Gastroesophageal sphincter (tissue), 4 donors: Measurements from ENCODE around the gene KLHL22. TPM values are rescaled to one million over a fixed set of nuclear protein-coding genes. Genes with fewer than 3 reads are reported as not detected.
A peak's percentile ranks its signal among the peaks of the same experiment; 100 is the strongest.

Experiments
- ATAC-seq: fragments of 150-250 bp; one replicate; pipeline ENCODE4 v1.9.1; 2016; ENCODE audit warnings: mild to moderate bottlenecking, moderate library complexity
- H3K27ac ChIP-seq, 4 donors: fragments of 200-600 bp; sonication (generic) in 3 of 4; 1 replicate in 3 of 4; 2 replicates in 1 of 4; pipeline ENCODE4 v1.5.1; 2016 to 2019
- H3K27me3 ChIP-seq: fragments of 200-600 bp; sonication (generic); one replicate; pipeline ENCODE4 v1.5.1; 2019
- H3K36me3 ChIP-seq, 2 donors: fragments of 200-600 bp; sonication (generic); one replicate each; pipeline ENCODE4 v1.5.1; 2019; ENCODE audit warnings: control low read depth in 1 of 2
- H3K4me1 ChIP-seq, 3 donors: fragments of 200-600 bp; sonication (generic); 1 replicate in 2 of 3; 2 replicates in 1 of 3; pipeline ENCODE4 v1.5.1; 2016 to 2019; ENCODE audit warnings: control low read depth in 2 of 3
- H3K4me3 ChIP-seq, 2 donors: fragments of 200-600 bp; sonication (generic); one replicate each; pipeline ENCODE4 v1.5.1; 2019; ENCODE audit warnings: mild to moderate bottlenecking in 1 of 2, moderate library complexity in 1 of 2
- H3K9me3 ChIP-seq, 3 donors: fragments of 200-600 bp; sonication (generic); one replicate each; pipeline ENCODE4 v1.5.1; 2017 to 2019; ENCODE audit warnings: control low read depth in 2 of 3
- CTCF ChIP-seq, 4 experiments: fragments of 200-600 bp in 2 of 4; fragments of 450-650 bp in 2 of 4; sonication (generic) in 1 of 4; IDR thresholded peaks; one replicate each; pipeline ENCODE4 v1.5.1; 2017 to 2019; ENCODE audit warnings: antibody characterized with exemption in 4 of 4, mild to moderate bottlenecking in 2 of 4, moderate library complexity in 2 of 4
- EP300 ChIP-seq: sonication (generic); formaldehyde crosslinking; IDR thresholded peaks from one replicate; pipeline ENCODE4 v1.6.1; 2017; ENCODE audit warnings: antibody characterized with exemption, mild to moderate bottlenecking
- POLR2A ChIP-seq, 2 donors: fragments of 450-650 bp; IDR thresholded peaks; one replicate each; pipeline ENCODE4 v1.6.1; 2017; ENCODE audit warnings: antibody characterized with exemption in 2 of 2, mild to moderate bottlenecking in 2 of 2, moderate library complexity in 1 of 2
- POLR2AphosphoS5 ChIP-seq: sonication (generic); formaldehyde crosslinking; IDR thresholded peaks from one replicate; pipeline ENCODE4 v1.6.1; 2017; ENCODE audit warnings: antibody characterized with exemption
- WGBS, 2 donors: methylation state at CpG; one replicate each; pipeline ENCODE4 v1.1.5; 2018; ENCODE audit warnings: low coverage in 1 of 2; 5-methylcytosine and 5-hydroxymethylcytosine counted together
- total RNA-seq, 4 donors: library from RNA; depleted of rRNA; stranded (reverse); fragments of >200 nt; gene quantifications; one replicate each; pipeline ENCODE4 v1.1.0, GENCODE V29; 2016

Gene KLHL22
- total RNA-seq, 4 donors from 2014 or later: 25.0 to 44.5 (median 33.9) TPM

- H3K9me3 ChIP-seq: no peaks in the 10 kb centered on the region
- WGBS, 2 donors: no CpG with 5 or more reads among the region's 3 CpGs
- ATAC-seq: no peak
- no peak overlapping the region for H3K4me3 ChIP-seq
- peaks cover 0 to 62% of the 10 kb centered on the region in 2 donors for H3K36me3 ChIP-seq
- TF ChIP-seq POLR2A (IDR thresholded peaks at IDR 0.05) (no peak), POLR2AphosphoS5 (no peak), CTCF (IDR thresholded peaks at IDR 0.05) (no peak)
- H3K4me1 ChIP-seq: peaks cover 0 to 48% (median 12%) of the 10 kb centered on the region in 3 donors
- H3K27me3 ChIP-seq: no peaks in the 10 kb centered on the region
- H3K27ac ChIP-seq: no peak overlapping the region
Observed at GRCh38 chr22:20537325-20537756, 41.7 kb upstream of the KLHL22 start.

- no peak for ATAC-seq
- Histone ChIP-seq H3K4me1 (peaks cover 0 to 54% (median 18%) of the 10 kb centered on the region in 3 donors), H3K27ac (no peak overlapping the region), H3K4me3 (no peak overlapping the region), H3K27me3 (no peaks in the 10 kb centered on the region), H3K36me3 (peaks cover 0 to 57% of the 10 kb centered on the region in 2 donors), H3K9me3 (no peaks in the 10 kb centered on the region)
- TF ChIP-seq CTCF (IDR thresholded peaks at IDR 0.05) (no peak), EP300 (no peak), POLR2A (IDR thresholded peaks at IDR 0.05) (no peak), POLR2AphosphoS5 (no peak)
- 79% methylated on average over 5 of the region's 12 CpGs; no CpG with 5 or more reads in 1 of the 2 donors for WGBS, 2 donors
Observed at GRCh38 chr22:20536590-20537324, 41.2 kb upstream of the KLHL22 start.

GRCh38 chr22:20533879-20534265 lies 38.3 kb upstream of the KLHL22 start:
- H3K4me3 ChIP-seq: no peak overlapping the region
- H3K9me3 ChIP-seq: no peaks in the 10 kb centered on the region
- no peak for TF ChIP-seq EP300
- no peak for TF ChIP-seq CTCF (IDR thresholded peaks at IDR 0.05)
- no peak for TF ChIP-seq POLR2AphosphoS5
- TF ChIP-seq POLR2A (IDR thresholded peaks at IDR 0.05): no peak
- 40 to 52% methylated on average over 1 to 2 of the region's 3 CpGs for WGBS, 2 donors
- peaks cover 4 to 80% (median 39%) of the 10 kb centered on the region in 3 donors for H3K4me1 ChIP-seq
- ATAC-seq: no peak
- H3K27ac ChIP-seq: peak overlapping the region in 3 of 4 donors; percentile 43 to 74 (median 70)
- H3K27me3 ChIP-seq: no peaks in the 10 kb centered on the region
- H3K36me3 ChIP-seq: peaks cover 0 to 28% of the 10 kb centered on the region in 2 donors

- no peak overlapping the region for H3K4me3 ChIP-seq
- no peaks in the 10 kb centered on the region for H3K27me3 ChIP-seq
- H3K4me1 ChIP-seq: peaks cover 4 to 84% (median 39%) of the 10 kb centered on the region in 3 donors
- peak overlapping the region in 3 of 4 donors; percentile 70 to 87 (median 74) for H3K27ac ChIP-seq
- no peak for ATAC-seq
- TF ChIP-seq CTCF (IDR thresholded peaks at IDR 0.05) (no peak), POLR2AphosphoS5 (no peak), POLR2A (IDR thresholded peaks at IDR 0.05) (no peak), EP300 (no peak)
- 75 to 83% methylated on average over 4 to 6 of the region's 11 CpGs for WGBS, 2 donors
- H3K36me3 ChIP-seq: peaks cover 0 to 28% of the 10 kb centered on the region in 2 donors
- no peaks in the 10 kb centered on the region for H3K9me3 ChIP-seq
Observed at GRCh38 chr22:20533095-20533878, 37.7 kb upstream of the KLHL22 start.
